Measurements from ENCODE around the gene PRSS22.

DNA sequence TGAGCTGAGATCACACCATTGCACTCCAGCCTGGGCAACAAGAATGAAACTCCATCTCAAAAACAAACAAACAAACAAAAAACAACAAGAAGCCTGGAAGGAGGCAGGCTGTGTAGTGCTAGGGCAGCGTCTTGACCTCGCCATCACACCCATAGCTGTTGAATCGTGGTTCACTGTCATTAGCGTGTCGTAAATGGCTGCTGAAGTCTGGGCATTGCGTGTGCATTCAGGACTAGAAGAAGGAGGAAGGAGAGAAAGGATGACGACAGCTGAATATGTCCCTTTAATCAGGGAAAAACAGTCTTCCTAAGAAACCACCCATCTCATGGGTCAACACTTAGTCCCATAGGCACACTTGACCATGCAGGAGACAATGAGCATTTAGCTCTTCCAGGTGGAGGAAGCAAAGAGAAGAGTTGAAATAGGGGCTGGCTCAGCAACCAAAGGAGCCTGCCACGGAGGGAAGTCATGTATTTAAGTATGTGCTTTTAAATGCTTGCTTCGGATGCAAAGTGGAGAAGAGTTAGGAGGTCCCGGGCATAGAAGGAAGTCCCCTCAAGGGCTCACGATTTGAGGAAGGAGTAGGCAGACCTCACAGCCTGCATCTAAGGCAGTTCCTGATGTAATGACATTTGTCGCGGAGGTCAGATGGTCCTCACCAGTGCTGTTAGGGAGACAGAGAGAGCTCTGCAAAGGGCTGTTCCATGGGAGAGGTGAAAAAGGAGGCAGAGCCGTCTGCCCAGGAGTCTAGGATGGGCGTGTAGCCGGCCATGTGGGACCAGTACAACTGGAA is 8.8 kb downstream of the PRSS22 start:
- TF ChIP-seq, protein P1, sequence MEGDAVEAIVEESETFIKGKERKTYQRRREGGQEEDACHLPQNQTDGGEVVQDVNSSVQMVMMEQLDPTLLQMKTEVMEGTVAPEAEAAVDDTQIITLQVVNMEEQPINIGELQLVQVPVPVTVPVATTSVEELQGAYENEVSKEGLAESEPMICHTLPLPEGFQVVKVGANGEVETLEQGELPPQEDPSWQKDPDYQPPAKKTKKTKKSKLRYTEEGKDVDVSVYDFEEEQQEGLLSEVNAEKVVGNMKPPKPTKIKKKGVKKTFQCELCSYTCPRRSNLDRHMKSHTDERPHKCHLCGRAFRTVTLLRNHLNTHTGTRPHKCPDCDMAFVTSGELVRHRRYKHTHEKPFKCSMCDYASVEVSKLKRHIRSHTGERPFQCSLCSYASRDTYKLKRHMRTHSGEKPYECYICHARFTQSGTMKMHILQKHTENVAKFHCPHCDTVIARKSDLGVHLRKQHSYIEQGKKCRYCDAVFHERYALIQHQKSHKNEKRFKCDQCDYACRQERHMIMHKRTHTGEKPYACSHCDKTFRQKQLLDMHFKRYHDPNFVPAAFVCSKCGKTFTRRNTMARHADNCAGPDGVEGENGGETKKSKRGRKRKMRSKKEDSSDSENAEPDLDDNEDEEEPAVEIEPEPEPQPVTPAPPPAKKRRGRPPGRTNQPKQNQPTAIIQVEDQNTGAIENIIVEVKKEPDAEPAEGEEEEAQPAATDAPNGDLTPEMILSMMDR (IDR thresholded peaks at IDR 0.05) = no peak
- TF ChIP-seq POLR2AphosphoS5 (IDR thresholded peaks at IDR 0.05) (no peak), POLR2A (IDR thresholded peaks at IDR 0.05; ENCODE audit: low read depth) (no peak), EP300 (IDR thresholded peaks at IDR 0.05) (no peak)

Measured in esophagus muscularis mucosa (tissue), 4 donors.